Melanocyte of skin (primary cell): ENCODE data around the gene WDR33. TPM values are rescaled to one million over a fixed set of nuclear protein-coding genes. Genes with fewer than 3 reads are reported as not detected.

Experiments
- small RNA-seq, 2 donors: library from RNA; depleted of rRNA; stranded (forward); fragments of <200 nt; gene quantifications; one replicate each; pipeline ENCODE3, GENCODE V24; 2012
- total RNA-seq, 2 donors: library from RNA; depleted of rRNA; stranded (reverse); fragments of >200 nt; gene quantifications; 2 replicates each; pipeline ENCODE4 v1.2.3, GENCODE V29; 2012

The WDR33 gene
- total RNA-seq = 10 to 100 TPM; 25.1 to 31.6 TPM

DNA sequence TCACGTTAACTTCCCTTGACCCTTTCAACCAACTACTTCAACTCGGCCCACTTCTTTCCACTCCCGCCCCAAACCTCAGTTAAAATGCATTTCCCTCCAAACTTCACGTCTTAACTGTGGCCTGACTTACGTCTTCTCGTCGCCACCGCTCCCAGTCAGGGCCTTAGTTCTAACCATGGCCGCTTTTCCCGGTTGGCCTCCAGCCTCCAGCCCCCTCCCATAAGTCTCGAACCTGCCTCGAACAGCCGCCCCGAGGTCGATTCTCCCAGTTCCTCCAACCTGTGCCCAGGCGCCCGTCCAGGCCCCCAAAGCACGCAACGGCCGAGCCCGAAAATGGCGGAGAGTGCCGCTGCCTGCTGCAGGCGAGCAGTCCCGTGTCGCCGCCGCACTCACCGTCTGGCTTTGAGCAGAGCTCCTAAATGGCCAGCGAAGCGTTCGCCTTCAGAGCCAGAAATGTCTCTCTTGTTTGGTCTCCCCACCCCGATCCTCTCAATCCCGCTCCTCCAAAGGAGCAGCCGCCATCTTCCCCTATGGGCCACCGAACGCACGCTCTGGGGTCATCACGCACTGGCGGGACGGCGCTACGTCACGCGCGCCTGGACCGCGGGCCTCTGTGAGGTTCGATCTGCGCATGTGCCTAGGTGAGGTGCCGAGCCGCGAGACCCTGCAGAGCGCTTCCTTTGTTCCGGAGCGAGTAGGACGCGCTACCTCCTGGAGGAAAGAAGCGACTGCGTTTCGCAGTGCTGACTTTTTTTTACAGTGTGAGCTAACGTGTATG is at the start of gene WDR33:
Gene WDR33, minus strand, starts transcription at position 553 of the 778 bp plus-strand sequence. CDS start 40,190 bp downstream, outside the sequence.

DNA sequence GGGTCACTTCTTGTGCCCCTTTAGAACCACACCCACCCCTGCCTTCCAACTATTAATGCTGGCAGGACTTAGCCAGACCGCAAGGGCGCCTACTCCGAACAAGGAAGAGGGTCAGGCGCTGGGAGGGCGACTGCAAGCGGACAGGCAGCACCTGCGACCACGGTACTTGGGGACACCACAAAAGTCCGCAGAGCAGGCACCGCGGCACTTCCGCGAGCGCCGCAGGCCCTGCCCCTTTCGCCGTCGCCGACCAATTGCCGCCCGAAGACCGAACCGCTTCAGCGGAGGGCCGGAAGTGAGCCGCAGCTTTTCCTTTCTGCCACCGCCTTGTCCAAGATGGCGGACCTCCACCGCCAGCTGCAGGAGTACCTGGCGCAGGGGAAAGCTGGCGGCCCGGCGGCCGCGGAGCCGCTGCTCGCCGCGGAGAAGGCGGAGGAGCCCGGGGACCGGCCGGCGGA is 109.7 kb downstream of the WDR33 start, which contains the start of gene SFT2D3:
Gene SFT2D3, plus strand, starts transcription at position 305 of the 458 bp plus-strand sequence. Its CDS starts 32 bp downstream, at position 337.

DNA sequence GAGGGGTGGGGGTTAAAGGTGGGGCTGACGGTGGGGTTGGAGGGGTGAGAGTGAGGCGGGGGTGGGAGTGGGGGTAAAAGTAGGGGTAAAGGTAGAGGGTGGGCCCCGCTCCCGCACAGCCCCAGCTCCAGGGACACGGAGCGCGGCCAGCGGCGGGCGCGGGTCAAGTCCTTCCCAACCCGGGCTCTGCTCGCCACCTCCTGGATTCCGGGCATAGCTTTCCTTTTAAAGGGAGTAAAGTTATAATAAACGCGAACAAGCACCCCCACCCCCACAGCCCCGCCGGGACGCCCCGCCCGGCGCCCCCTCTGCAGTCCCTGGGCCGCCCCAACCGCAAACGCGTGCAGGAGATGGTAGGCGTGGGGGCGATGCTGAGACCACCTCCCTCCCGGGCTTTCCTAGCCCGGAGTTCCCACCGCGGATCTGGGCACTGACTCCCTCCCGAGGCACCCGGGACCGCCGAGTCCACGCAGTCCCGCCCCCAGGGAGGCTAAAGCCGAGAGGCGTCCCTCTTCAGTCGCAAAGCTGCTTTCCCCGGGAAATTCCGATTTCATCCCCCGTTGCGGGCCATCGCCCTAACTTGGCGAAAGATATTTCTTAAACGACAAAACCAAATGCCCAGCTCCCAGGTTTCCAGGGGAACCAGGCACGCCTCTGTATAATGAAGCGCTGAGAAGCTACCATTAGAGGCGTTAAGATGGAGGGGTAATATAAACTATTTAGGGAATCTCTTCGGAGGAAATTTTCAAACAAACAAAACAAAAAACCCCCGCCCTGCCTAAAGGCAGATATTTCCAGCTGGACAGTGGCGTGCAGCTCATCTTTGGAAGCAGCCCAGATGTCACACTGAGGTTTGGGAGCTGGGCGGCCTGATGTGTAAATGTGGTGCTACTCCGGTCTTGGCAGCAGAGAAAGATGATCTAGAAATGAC is 135.4 kb downstream of the WDR33 start, which contains the start of gene LIMS2:
Gene LIMS2, minus strand, starts transcription at position 200 of the 931 bp plus-strand sequence. CDS start 506 bp downstream, outside the sequence.

Small RNA genes lying within 50 kb of the gene (small RNA-seq; reads per million reads assigned to genes)
- gene RF00017 (0 reads per million in 2 donors), gene RF00019 (0 reads per million in 2 donors), gene RNU6-395P (0 reads per million in 2 donors), gene RNY4P7 (4.4 to 4.5 reads per million in 2 donors)

Other genes with a start within 250 kb of the WDR33 start
- gene GPR17, start 165.0 kb downstream of the WDR33 start, total RNA-seq = under 1 TPM; under 0.01 to 0.33 TPM
- gene LIMS2, start 135.6 kb downstream of the WDR33 start, total RNA-seq = 1 to 10 TPM; 1.7 to 2.4 TPM
- 1 to 10 TPM; 3.3 to 4.8 TPM for gene SFT2D3, start 109.7 kb downstream of the WDR33 start, total RNA-seq
- 10 to 100 TPM; 11.4 to 26.6 TPM for gene POLR2D, start 47.0 kb upstream of the WDR33 start, total RNA-seq
- 10 to 100 TPM; 54.0 to 65.6 TPM for gene AMMECR1L, start 74.8 kb upstream of the WDR33 start, total RNA-seq
- gene SAP130, start 216.9 kb upstream of the WDR33 start, total RNA-seq = 10 to 100 TPM in 1 of 2 donors, 1 to 10 TPM in 1; 9.3 to 12.0 TPM